Measurements from ENCODE around the gene THOP1. TPM values are rescaled to one million over a fixed set of nuclear protein-coding genes. Genes with fewer than 3 reads are reported as not detected.

The THOP1 gene
- total and polyA plus RNA-seq, 2 experiments from 2014 or later = 81.3 to 111 TPM

- TF ChIP-seq CTCF (IDR thresholded peaks at IDR 0.05; ENCODE audit: low read depth, low read length) = no peak
- H3K9me3 ChIP-seq (ENCODE audit: low read depth) = no peaks in the 10 kb centered on the region
- H3K27me3 ChIP-seq = no peaks in the 10 kb centered on the region
- no peak overlapping the region for H3K4me3 ChIP-seq
- H3K4me1 ChIP-seq (ENCODE audit: low read depth) = no peaks in the 10 kb centered on the region
- H3K36me3 ChIP-seq = peaks cover 4% of the 10 kb centered on the region
- DNase-seq (ENCODE audit: low read depth in 1 of 2, low spot score in 1 of 2) = no peak
- H3K27ac ChIP-seq = no peak overlapping the region
Measured at GRCh38 chr19:2827022-2827421, 41.7 kb downstream of the THOP1 start.

- no peak for TF ChIP-seq CTCF (IDR thresholded peaks at IDR 0.05; ENCODE audit: low read depth, low read length)
- H3K4me3 ChIP-seq = no peak overlapping the region
- DNase-seq (ENCODE audit: low read depth in 1 of 2, low spot score in 1 of 2) = no peak
- H3K27me3 ChIP-seq = no peaks in the 10 kb centered on the region
- H3K36me3 ChIP-seq = peaks cover 7% of the 10 kb centered on the region
- H3K9me3 ChIP-seq (ENCODE audit: low read depth) = no peaks in the 10 kb centered on the region
- no peak overlapping the region for H3K27ac ChIP-seq
- no peaks in the 10 kb centered on the region for H3K4me1 ChIP-seq (ENCODE audit: low read depth)
Measured at GRCh38 chr19:2827840-2828489, 42.7 kb downstream of the THOP1 start.

- H3K9me3 ChIP-seq (ENCODE audit: low read depth) = peaks cover 17% of the 10 kb centered on the region
Measured at GRCh38 chr19:2834294-2834871, 49.1 kb downstream of the THOP1 start.

GRCh38 chr19:2837430-2837829 lies 52.1 kb downstream of the THOP1 start:
- no peak for DNase-seq (ENCODE audit: low read depth in 1 of 2, low spot score in 1 of 2)
- peaks cover 14% of the 10 kb centered on the region for H3K36me3 ChIP-seq
- no peaks in the 10 kb centered on the region for H3K27me3 ChIP-seq
- no peaks in the 10 kb centered on the region for H3K4me1 ChIP-seq (ENCODE audit: low read depth)
- no peak overlapping the region for H3K27ac ChIP-seq
- peaks cover 17% of the 10 kb centered on the region for H3K9me3 ChIP-seq (ENCODE audit: low read depth)
- H3K4me3 ChIP-seq = no peak overlapping the region
- TF ChIP-seq CTCF (IDR thresholded peaks at IDR 0.05; ENCODE audit: low read depth, low read length) = no peak

More at GRCh38 chr19:2834294-2834871, 49.1 kb downstream of the THOP1 start:
- H3K27me3 ChIP-seq = no peaks in the 10 kb centered on the region
- TF ChIP-seq CTCF (IDR thresholded peaks at IDR 0.05; ENCODE audit: low read depth, low read length) = no peak
- no peak for DNase-seq (ENCODE audit: low read depth in 1 of 2, low spot score in 1 of 2)
- no peak overlapping the region for H3K27ac ChIP-seq
- no peak overlapping the region for H3K4me3 ChIP-seq
- peaks cover 17% of the 10 kb centered on the region for H3K36me3 ChIP-seq
- H3K4me1 ChIP-seq (ENCODE audit: low read depth) = no peaks in the 10 kb centered on the region

- peak; percentile 20 for TF ChIP-seq CTCF (IDR thresholded peaks at IDR 0.05; ENCODE audit: low read depth, low read length)
- H3K4me1 ChIP-seq (ENCODE audit: low read depth) = no peaks in the 10 kb centered on the region
- H3K27me3 ChIP-seq = no peaks in the 10 kb centered on the region
- peaks cover 6% of the 10 kb centered on the region for H3K9me3 ChIP-seq (ENCODE audit: low read depth)
- peak within 1 kb of the TSS; percentile 97 for H3K27ac ChIP-seq
- peak within 1 kb of the TSS; percentile 98 for H3K4me3 ChIP-seq
- no peaks in the 10 kb centered on the region for H3K36me3 ChIP-seq
- DNase-seq (ENCODE audit: low read depth in 1 of 2, low spot score in 1 of 2) = peak; percentile 99 to 100
Measured at GRCh38 chr19:2840794-2841791, 55.8 kb downstream of the THOP1 start, which contains the start of gene ZNF555. TSS of gene ZNF555 (plus strand) at chr19:2841475. CDS start at chr19:2841573, 98 bp downstream.

Data from cardiac muscle cell (in vitro differentiated cells and primary cell).